ENCODE results near the gene UFD1.
A peak's percentile ranks its signal among the peaks of the same experiment; 100 is the strongest.

UFD1 gene

DNA sequence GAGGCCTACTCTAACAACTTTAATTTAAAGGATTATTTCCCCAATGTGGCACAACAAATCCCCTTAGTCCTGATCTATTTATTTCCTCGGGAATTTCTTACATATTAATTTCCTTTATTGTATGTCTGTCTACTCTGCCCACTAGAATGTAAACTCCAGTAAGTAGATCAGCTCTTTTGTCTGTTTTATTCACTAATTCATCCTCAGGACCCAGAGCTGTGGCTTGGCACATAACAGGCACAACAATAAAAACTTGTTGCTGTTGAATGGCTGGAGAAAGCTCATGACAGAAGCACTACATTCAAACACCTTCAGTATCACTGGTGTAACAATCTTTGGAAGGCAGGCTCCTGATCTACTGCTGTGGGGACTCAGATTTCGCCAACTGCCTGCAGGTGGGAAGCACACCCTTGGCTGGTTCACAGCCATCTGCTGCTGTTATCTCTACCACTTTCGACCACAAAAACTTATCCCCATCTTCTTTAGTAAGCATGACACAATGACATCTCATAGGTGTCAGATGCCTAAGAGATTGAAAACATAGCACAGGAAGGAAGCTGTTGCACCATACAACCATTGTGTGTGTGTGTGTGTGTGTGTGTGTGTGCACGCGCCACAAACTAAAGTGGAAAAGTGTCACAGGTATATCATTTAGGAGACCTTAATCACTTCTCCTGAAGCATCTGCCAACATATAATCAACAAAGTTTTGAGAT lies 59.4 kb downstream of the UFD1 start:
- peak; percentile 68 for DNase-seq

DNA sequence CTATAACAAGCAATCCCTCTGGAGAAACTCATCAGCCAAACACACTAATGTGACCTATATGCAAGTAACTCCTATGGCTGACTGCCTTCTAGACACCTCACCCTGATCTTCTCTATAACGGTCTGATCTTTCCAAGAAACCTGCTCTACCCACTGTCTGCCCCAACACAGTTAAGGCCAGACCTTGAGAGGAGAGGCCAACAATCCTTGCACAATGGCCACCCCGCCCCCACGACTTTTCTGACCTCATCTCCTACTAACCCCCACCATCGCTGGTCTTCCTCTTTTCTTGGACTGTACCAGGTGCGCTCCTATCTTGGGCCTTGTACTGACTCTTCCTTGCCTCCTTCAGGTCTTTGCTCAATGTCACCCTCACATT lies 59.9 kb downstream of the UFD1 start:
- DNase-seq, result peak; percentile 37

DNA sequence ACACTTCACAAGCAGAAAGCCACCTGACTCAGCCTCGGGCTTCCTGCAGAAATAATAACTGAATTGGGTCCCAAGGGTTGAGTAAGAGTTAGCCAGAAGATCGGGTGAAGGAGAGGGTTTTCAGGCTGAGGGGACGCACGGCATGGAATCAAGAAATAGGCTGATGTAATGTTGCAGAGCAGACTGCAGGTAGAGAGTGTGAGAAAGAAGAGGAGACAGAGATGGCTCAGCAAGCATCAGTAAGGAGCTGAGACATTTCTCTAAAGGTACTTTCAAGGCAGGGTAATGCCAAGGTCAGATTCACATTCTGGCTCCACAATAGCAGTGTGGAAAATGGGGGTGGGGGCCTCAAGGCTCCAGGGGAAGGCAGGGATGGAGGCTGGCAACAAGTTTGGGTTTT lies 66.1 kb downstream of the UFD1 start:
- DNase-seq, result no peak

DNA sequence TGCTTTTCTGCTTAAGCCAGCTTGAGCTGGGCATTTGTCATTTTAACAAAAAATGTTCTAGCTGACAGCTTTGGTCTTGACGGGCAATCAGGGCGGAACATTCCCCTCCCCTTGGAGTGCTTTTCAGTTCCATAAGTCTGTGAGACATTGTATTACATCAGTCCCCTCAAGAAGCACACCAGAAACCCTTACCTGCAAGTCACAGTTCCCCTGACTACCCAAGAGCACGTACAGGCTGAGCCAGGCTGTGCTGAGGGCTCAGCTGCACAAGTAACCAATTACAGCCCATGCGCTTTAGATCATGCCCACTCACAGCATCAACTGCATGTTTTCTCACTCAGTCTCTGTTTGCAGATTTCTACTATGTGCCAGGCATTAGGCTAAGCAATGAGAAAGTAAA lies 66.5 kb downstream of the UFD1 start:
- DNase-seq, result no peak

DNA sequence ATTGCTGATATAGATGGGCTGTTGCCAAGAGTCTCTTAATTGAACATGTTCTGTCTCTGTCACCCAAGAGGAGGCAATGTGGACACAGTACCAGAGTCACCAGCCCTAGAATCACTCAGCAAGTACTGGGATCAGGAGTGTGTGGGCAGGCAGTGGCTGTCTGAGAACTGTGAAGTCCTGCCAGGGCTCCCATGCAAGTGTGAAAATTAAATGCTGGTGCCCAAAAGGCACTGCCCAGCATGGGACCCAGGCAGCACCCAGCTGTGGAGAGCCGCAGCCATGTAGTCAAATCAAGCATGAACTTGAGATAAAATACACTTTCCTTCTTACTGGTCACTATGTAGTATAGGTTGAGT lies 67.3 kb downstream of the UFD1 start:
- DNase-seq, result no peak

DNA sequence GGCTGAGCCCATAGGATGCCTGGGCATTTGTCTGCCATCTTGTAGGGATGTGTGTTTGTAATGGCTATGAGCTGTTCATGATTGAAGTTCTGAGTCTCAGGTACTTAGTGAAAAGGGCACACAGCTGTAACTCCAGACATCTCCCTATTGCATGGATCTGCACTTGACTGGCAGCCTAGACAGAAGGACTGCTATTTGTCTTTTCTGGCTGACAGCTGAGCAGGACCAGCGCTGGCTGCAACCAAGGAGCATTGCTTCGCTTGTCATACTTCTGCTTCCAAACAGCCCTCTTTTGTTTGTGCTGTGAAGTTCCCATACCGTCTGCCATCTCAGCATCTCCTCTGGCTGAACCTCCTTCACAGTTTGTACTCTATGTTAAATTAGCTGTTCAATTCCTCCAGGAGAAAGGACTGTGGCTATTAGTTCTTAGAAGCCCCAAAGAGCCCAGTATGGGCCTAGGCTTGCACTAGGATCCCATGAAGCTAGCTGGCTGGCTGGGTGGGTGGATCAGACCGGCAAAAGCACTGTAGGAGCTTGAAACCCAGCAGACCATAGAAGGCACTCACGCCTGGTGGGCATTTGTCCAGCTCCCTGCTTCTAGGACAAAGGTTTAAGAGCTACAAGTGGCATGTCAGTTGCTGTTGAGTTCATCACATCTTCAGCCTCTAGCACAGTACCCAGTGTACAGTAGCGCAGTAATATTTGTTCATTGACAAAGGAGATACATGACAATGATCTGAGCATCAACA lies 67.9 kb downstream of the UFD1 start:
- no peak for DNase-seq

DNA sequence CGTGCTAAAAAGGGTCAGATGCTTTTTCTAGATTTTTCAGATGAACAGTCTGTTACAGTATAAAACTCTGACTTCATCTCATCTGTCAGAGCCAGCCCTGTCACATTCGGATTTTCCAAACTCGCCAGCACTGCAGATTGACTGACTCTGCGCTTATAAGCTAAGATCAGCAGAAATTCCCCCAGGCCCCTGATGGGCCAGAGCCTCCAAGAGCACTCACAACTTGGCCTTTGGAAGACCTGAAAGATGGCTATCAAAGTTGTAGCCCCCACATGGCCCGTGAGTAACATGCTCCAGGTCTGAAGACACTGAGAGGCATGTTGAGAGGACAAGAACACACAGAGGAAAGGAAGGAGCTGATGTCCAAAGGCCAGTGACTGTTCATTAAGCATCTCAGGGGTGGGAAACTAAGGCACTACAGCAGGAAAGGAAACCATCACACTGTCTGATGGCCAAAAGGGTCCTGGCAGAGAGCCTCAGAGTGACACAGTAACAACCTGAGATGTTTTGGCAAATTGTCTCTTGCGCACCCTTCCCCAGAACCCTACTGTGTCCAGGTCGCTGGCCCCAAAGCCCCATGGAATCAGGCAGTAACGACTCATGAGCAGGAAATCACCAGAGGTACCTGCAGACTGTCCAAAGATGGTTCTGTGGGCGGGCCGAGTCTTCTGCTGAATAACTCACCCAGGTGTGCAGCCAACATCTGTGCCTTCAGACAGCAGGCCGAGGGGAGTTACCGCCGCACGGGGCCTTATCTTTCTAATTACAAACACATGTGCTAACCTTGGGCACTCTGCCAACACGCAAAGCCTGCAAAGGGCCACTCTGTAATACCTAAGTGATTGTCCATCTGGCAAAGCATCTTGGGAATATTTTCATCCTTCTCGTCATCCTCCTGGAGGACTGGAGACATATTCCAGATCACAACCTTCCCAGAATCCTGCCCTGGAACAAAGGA lies 71.1 kb downstream of the UFD1 start:
- DNase-seq, result no peak

DNA sequence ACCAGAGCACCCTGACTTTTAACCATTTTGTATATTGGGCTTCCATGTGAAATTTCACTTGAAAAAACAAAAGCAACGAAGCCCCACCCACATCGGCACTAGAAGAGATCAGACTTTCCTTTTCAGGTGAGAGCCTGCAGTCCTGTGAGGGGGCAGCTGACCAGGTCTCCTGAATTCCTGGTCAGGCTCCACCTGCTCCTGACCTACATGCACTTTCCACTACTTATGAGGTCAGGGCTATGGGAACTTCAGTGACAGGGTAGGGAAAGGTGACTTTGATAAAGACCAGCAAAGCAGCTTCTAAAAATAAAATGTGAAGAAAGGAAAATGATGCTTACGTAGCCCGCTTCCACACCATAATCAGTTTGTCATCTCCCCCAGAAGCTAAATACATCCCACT lies 72.1 kb downstream of the UFD1 start:
- no peak for DNase-seq

DNA sequence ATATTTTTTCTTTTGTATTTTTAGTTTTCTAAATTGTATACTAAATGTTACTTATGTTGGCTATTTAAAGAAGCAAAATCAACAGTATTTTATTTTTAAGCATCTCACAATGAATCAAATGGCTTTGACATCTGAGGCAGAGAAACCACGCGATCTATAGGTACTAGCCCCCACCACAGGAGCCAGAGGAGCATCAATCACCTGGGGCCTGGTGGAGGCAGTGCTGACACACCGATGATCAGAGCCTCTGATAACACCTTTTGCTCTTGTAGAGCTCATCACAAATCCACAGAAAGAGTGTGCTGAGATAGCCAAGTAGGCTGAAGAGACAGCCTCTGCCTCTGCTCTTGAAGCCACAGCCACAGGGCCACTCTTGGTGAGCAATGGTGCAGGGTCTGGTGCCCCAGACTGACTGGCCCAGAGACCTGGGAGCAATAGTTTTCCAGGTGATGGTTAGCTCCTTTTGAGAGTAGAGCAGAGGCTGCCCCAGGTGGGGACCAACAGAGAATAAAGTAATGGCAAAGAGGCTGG lies 72.6 kb downstream of the UFD1 start:
- DNase-seq, result no peak

DNA sequence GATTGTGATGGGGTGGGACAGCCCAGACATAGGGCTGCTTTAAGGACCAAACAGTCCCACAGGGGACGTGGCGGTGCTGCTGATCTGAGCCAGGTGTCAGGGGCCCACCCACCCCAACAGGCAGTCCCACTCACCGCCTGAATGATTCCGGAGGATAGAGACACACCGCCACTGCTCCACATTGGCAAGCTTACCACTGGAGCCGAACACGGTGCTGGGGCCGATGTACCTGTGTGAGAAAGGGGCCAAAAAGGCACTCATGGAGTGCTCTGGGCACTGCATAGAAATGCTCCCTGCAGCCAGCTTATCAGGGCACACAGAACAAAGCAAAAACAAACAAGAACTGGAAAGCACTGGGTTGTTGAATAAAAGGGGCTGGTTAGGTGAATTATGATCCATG lies 73.3 kb downstream of the UFD1 start:
- DNase-seq, result no peak

DNA sequence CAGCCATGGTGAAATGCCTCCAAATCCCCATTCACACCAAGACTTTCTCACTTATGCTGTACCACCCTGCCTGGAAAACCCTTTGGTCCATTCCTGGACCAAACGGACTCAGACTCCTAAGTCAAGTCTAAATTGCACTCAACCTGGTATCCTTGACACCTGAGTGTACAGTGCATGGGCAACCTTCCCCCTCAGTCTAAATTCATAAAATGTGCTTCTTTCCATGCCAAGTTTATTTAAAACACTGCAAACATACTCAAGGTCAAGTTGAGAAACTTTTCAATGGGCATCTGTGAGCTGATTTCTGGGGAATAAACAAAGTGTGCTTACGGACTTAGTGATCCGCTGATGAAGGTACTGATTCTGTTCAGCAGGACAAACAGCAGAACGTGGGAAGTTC lies 73.9 kb downstream of the UFD1 start:
- DNase-seq, result no peak

DNA sequence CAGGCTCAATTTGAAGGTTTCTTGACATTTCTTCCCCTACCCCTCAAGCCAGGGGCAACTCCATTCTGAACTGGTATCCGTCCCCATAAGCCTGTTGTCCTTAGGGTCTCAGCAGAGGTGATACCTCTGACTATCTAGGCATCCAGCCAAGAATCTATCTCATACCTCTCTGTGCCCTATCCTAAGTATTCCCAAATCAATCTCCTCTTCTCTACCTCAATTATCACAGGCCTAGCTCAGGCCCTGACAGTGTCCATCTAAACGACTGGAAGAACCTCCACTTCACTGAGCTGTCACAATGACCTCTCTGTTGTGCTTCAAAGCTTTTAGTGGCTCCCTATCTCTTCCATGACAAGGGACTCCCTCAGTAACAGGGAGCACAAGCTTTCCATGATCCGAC lies 74.3 kb downstream of the UFD1 start:
- no peak for DNase-seq

DNA sequence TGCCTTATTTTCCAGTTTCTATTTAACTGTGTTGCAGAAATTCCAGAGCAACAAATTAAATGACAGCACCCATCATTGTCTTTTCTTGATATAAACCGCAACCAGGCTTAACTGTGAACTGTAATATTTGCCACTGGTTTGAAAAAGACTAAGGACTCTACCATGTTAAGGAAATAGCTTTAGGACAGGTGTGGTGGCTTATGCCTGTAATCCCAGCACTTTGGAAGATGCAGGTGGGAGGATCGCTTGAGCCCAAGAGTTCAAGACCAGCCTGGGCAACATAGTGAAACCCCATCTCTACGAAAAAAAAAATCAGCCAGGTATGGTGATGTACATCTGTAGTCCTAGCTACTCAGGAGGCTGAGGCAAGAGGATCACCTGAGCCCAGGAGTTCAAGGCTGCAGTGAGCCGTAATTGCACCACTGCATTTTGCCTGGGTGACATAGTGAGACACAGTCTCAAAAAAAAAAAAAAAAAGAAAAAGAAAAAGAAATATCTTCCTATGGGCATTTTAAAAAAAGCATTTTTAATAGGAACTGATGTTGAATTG lies 76.3 kb downstream of the UFD1 start:
- DNase-seq, result no peak

DNA sequence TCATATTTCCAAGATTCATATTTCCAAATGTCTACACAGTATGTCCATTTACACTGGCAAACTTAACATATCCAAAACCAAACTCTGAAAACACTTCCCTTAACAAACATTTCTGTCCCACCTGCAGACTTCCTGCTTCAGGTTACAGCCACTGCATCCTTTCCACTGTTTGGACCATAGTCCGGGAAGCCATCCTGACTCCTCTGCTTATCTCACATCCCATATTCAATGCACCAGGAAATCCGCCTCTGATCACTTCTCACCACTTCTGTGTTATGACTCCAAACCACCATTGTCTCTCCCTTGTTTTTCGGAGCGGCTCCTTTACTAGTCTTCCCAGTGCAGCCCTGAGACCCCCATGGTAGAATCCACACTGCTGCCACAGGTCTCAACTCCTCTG lies 77.5 kb downstream of the UFD1 start:
- no peak for DNase-seq

DNA sequence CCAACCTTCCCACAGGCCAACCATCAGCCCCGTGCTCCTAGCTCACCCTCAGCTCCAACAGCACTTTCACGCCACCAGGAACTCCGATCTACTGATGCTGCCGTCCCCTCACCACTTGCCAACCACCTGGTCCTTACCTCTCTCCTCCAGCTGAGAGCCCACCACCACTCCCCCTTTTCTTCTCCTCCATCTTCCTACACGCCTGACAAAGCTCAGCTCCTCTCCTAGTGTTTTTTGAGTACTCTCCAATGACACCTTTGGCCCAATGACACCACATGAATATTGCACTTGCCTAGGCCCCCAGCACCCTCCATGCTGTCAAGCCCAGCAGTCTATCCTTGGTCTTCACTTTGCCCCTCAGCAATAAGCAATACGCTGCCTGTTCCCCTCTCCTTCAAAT lies 78.1 kb downstream of the UFD1 start:
- no peak for DNase-seq
